Suppressor macrophage treated with lipopolysaccharide for 4 hours (primary cell): ENCODE measurements around the gene STMND1.
"Not testable (repeated sequence)": the region's sequence is repeated elsewhere in the genome, so short reads cannot be mapped to it uniquely, and the experiment has no call there.

Experiments used
- DNase-seq: peaks from one replicate; pipeline ENCODE4 v3.0.0-alpha.2; 2020

The STMND1 gene

GRCh38 chr6:17101422-17102257 is at the start of gene STMND1:
Gene STMND1 (plus strand): TSS chr6:17102050. CDS start chr6:17102258, 208 bp downstream.
- DNase-seq: no peak

- no peak for DNase-seq
Observed at GRCh38 chr6:17054647-17055046, 47.2 kb upstream of the STMND1 start.

GRCh38 chr6:17057322-17057721 is 44.5 kb upstream of the STMND1 start:
- DNase-seq: no peak

GRCh38 chr6:17058550-17058949 is 43.3 kb upstream of the STMND1 start:
- DNase-seq: no peak

GRCh38 chr6:17059022-17059421 is 42.8 kb upstream of the STMND1 start:
- no peak for DNase-seq

- no peak for DNase-seq
Observed at GRCh38 chr6:17059850-17060249, 42.0 kb upstream of the STMND1 start.

- DNase-seq: no peak
Observed at GRCh38 chr6:17061097-17061496, 40.8 kb upstream of the STMND1 start.

GRCh38 chr6:17062871-17063440 is 38.9 kb upstream of the STMND1 start:
- DNase-seq: peak; percentile 58

GRCh38 chr6:17064975-17065374 is 36.9 kb upstream of the STMND1 start:
- DNase-seq: no peak

GRCh38 chr6:17066610-17067009 is 35.2 kb upstream of the STMND1 start:
- no peak for DNase-seq

- not testable (repeated sequence) for DNase-seq
Observed at GRCh38 chr6:17068972-17069371, 32.9 kb upstream of the STMND1 start.

GRCh38 chr6:17070400-17070799 is 31.4 kb upstream of the STMND1 start:
- DNase-seq: not testable (repeated sequence)

- not testable (repeated sequence) for DNase-seq
Observed at GRCh38 chr6:17073596-17073995, 28.3 kb upstream of the STMND1 start.

GRCh38 chr6:17081273-17081672 is 20.6 kb upstream of the STMND1 start:
- no peak for DNase-seq

- DNase-seq: no peak
Observed at GRCh38 chr6:17081860-17082508, 19.9 kb upstream of the STMND1 start.

- DNase-seq: no peak
Observed at GRCh38 chr6:17083397-17083796, 18.5 kb upstream of the STMND1 start.

GRCh38 chr6:17086469-17086868 is 15.4 kb upstream of the STMND1 start:
- DNase-seq: peak; percentile 76

- DNase-seq: no peak
Observed at GRCh38 chr6:17088091-17088611, 13.7 kb upstream of the STMND1 start.

- no peak for DNase-seq
Observed at GRCh38 chr6:17091122-17091521, 10.7 kb upstream of the STMND1 start.

GRCh38 chr6:17093686-17094085 is 8.2 kb upstream of the STMND1 start:
- no peak for DNase-seq

- no peak for DNase-seq
Observed at GRCh38 chr6:17096096-17096495, 5.8 kb upstream of the STMND1 start.

- DNase-seq: no peak
Observed at GRCh38 chr6:17096652-17097051, 5.2 kb upstream of the STMND1 start.

GRCh38 chr6:17097982-17098381 is 3.9 kb upstream of the STMND1 start:
- DNase-seq: no peak

- DNase-seq: no peak
Observed at GRCh38 chr6:17098538-17098937, 3.3 kb upstream of the STMND1 start.
